Activated CD4-positive, alpha-beta T cell treated with anti-CD3 and anti-CD28 coated beads, Interleukin-2, Interleukin-6, amounts not matched to agents 100 ng/mL and 50 ng/mL, durations not matched to agents 16 hours and 8 hours (primary cell): ENCODE data around the gene ATP13A5.

Source experiments
- DNase-seq: peaks from one replicate; pipeline ENCODE4 v3.0.0-alpha.2; 2020

ATP13A5 gene, protein sequence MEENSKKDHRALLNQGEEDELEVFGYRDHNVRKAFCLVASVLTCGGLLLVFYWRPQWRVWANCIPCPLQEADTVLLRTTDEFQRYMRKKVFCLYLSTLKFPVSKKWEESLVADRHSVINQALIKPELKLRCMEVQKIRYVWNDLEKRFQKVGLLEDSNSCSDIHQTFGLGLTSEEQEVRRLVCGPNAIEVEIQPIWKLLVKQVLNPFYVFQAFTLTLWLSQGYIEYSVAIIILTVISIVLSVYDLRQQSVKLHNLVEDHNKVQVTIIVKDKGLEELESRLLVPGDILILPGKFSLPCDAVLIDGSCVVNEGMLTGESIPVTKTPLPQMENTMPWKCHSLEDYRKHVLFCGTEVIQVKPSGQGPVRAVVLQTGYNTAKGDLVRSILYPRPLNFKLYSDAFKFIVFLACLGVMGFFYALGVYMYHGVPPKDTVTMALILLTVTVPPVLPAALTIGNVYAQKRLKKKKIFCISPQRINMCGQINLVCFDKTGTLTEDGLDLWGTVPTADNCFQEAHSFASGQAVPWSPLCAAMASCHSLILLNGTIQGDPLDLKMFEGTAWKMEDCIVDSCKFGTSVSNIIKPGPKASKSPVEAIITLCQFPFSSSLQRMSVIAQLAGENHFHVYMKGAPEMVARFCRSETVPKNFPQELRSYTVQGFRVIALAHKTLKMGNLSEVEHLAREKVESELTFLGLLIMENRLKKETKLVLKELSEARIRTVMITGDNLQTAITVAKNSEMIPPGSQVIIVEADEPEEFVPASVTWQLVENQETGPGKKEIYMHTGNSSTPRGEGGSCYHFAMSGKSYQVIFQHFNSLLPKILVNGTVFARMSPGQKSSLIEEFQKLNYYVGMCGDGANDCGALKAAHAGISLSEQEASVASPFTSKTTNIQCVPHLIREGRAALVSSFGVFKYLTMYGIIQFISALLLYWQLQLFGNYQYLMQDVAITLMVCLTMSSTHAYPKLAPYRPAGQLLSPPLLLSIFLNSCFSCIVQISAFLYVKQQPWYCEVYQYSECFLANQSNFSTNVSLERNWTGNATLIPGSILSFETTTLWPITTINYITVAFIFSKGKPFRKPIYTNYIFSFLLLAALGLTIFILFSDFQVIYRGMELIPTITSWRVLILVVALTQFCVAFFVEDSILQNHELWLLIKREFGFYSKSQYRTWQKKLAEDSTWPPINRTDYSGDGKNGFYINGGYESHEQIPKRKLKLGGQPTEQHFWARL

DNA sequence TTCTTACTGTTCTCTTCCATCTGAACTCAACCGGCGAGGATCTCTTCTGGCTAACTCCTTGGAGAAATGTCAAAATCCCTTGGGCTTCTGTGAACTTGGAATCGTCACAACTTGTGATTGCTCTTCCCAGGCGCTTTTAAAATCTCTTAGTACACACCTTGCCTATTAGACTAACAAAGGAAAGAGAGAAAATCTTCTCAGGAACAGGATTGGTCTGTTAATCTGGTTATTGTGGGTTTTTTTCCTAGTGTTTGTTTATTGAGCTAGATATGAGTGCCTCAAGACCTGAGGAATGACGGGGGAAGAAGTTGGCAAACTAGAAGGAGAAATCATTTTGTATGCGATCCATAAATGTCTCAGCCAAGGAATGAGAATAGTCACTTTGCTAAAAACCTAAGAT, at the start of gene ATP13A5:
ATP13A5 (minus strand) TSS at position 48 of the 400 bp plus-strand sequence; CDS start at position 20, 28 bp downstream.
- DNase-seq = no peak

DNA sequence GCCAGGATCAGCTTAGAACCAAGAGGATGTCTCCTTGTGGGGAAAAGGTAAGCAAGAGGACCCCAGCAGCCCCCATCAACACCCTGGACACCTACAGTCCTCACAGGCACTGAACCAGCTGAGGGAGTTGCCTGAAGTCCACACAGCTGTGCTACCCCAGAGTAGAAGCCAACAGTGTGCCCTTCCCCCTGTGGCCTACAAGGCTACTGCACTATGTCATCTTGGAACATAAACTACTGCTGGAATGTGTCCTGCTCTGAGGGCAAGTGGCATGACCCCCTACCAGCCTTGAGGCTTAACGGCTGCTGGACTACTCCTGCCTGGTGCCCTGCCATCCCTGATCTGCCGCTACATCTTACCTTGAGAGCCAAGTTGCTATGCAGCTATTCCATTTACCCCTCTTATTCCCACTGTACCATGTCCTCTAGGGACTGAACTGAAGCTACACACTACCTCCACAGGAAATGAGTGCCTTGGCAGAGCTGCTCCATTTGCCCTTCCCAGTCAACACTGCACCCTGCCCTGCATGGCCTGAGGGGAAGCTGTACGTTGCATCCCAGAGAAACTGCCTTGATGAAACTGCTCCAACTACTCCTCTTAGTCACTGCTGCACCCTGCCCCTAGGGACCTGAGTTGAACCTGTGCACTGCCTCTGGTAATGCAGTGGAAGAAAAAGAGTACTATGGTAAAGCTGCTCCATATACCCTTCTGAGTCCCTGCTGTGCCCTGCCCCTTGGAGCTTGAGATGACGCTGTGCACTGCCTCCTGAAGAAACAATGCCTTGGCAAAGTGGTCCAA, 40.2 kb upstream of the ATP13A5 start:
- no peak for DNase-seq

DNA sequence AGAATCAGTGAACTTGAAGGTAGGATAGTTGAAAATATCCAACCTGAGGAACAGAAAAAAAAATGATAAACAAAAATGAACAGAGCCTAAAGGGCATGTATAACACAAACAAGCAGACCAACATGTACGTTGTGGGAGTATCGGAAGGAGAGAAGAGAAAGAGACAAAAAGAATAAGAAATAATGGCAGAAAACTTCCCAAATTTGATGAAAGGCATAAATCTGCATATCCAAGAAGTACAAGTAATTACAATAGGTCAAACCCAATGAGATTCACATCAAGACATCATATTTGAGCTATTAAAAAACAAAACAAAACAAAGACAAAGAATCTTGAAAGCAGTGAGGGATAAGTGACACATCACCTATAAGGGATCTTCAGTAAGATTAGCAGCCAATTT, 38.1 kb upstream of the ATP13A5 start:
- DNase-seq = no peak

DNA sequence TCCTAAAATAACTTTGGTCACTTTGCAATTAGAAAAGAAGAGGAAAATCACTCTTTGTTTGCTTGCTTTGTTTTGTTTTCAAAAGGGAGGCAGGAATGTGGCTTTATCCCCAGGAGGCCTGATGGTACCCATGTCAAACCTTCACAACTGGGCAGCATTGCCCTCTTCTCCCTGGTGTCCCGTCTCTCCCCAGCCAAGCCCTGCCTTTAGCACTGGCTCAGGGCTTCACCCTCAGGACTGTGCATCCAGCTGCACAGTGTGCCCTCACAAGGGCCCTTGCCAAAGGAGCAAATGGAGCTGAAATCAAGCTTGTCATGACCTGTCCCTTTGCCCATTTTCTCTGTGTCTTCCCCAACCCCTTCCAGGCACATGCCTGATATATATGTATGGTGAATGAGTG, 29.1 kb upstream of the ATP13A5 start:
- no peak for DNase-seq

DNA sequence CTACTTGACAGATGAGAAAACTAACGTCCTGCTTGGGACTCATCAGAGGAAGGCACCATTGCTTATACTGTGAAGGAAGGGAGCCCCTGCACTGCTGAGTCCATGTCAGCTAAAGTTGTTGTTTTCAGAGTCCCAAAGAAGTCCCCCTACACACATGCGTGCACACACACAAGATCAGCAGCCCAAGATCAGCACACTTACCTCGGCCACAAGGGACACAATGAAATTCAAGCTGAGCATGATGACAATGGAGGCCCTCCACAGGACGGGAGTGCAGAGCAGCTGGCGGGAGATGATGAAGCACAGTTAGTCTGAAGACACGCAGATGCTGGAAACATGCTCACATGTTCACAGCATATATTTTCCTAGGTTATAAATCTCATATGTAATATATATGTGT, 28.6 kb upstream of the ATP13A5 start:
- no peak for DNase-seq

DNA sequence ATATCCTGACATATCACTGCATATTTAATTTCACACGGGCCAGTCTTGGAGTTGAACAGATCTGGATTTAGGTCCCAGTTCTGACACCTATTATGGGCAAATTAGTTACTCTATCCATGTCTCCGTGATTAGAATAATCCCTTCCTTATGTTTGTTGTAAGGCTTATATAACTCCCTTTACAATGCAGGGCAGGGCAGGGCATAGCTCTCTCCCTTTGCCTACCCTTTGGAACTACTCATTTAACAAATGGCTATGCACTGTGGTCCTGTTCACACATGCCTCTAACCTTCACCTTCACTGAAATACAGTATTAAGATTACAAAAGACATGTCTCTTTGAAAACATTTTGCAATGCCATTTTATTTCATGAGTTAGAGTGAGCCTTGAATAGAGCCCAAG, 24.8 kb upstream of the ATP13A5 start:
- DNase-seq = no peak

DNA sequence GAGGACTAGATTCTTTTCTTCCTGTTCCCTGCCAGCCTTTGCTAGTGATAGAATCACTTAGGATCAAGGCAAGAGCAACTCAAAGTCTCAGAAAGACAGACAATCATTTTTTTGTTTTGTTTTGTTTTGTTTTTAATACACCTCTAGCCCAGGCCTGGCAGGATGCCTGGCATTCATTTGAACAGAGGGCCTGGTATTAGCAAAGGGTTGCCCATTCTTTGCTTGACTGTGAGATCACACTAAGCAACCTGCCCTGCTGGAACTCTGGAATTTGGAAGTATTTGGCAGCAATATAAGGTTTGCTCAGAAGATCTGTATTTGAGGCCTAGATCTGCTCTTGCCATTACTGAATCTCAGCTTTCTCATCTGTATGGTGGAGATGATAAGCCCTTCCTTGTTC, 21.8 kb upstream of the ATP13A5 start:
- DNase-seq = no peak

DNA sequence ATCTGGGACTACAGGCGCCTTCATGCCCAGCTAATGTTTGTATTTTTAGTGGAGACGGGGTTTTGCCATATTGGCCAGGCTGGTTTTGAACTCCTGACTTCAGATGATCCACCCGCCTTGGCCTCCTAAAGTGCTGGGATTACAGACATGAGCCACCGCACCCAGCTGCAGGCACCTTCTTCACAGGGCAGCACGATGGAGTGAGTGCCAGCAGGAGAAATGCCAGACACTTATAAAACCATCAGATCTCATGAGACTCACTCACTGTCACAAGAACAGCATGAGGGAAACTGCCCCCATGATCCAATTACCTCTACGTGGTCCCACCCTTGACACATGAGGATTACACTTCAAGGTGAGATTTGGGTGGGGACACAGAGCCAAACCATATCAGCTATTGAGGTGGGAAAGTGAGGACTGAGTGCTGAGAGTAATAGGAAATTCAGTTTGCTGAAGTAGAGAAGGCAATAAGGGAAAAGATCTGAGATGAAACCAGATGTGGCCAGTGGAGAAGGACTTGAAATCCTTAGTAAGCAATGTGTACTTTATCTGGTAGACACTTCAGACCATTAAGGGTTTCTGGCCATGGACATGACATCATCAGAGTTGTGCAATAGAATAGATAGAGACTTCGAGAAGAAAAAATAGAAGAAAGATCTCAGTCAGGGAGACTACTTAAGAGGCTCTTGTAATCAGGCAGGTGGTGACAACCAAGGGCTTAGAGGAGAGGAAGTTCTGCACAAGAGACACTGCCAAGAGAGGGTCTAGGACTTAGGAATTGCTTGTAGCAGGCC, 18.1 kb upstream of the ATP13A5 start:
- no peak for DNase-seq

DNA sequence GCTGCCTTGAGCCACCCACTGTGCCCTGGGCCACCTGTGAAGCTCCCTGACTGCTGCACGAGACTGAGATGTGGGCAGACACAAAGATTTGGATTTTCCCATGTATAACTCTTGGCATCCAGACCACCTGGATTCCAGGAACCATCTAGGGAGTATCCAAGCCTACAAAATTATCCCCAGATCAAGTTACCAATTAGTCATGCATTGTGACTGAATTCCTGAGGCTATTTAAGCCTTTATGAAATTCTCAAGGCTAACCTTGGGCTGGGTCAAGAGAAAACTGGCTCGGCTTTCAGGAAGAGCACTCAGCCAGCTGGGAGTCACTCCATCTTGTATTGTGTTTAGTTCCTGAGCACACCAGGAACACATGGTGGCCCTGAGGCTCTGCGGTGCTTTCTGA, 13.3 kb upstream of the ATP13A5 start:
- no peak for DNase-seq

DNA sequence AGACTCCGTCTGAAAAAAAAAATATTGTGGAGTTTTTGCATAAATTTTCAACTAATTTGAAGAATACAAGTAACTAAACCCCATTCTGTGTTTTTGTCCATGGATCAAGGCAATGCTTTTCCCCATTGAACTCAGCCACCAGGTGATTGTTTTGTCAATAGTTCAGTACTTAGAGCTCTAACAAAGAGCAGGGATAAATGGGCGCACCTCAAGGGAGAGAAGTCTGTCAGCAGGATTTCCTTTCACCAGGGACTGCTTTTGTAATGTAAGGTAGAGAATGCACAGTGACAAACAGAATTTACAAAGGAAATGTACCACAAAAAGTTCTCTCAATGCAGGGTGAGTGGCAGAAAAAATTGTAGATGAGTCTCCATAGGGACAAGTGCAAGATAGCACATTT, 10.8 kb upstream of the ATP13A5 start:
- DNase-seq = no peak

DNA sequence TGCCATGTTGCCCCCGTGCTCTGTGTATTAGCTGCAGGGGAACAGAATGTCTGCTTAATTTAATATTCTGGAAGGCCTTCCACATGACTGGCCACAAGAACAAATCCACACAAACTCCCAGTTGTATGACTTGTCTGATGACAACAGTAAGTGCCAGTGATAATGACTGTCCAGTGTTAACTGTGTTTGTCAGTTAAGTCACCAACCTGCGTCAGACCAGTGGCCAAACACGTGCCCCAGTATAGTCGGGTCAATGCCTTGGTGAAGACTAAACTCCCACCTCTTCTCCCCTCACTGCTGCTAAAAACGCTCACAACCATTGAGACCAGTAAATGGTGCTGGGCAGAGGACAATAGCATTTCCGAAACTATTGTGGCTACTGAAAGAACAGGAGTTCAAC, 9.8 kb upstream of the ATP13A5 start:
- DNase-seq = no peak

DNA sequence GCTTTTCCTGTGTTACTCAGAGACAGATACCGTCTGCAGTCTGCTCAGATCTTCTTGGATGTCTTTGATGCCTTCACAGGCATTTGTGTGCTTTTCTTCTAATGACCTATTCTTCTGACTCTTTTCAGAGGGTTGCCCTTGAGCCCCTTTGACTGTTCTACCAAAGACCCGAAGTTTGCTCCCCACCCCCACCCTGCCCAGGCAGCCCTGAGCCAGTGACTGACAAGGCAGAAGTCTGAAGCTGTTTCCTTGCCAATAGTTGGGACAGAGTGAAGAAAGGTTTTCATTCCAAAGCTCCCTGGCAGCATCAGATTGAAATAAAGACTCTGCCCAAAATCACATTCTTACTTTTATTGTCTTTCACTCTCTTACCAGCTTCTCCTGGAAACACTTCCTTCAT, 9.0 kb upstream of the ATP13A5 start:
- DNase-seq = no peak

DNA sequence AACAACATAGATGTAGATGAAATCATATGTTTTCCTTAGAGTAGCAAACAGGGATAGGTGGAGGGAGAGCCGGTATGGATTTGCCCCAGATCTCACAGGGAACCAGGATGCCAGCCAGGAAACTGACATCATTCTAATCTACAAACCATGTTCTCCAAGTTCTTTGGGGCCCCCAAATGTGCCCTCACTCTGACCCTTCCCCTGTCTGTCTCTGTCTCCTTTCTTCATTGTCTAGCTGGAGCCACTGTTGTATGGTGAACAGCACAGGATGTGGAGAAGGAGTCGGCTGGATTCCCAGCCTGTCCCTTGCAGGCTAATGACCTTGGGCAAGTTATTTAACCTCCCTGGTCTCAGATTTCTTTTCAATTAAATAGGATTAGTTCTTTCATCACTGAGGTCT, 962 bp downstream of the ATP13A5 start:
- no peak for DNase-seq

DNA sequence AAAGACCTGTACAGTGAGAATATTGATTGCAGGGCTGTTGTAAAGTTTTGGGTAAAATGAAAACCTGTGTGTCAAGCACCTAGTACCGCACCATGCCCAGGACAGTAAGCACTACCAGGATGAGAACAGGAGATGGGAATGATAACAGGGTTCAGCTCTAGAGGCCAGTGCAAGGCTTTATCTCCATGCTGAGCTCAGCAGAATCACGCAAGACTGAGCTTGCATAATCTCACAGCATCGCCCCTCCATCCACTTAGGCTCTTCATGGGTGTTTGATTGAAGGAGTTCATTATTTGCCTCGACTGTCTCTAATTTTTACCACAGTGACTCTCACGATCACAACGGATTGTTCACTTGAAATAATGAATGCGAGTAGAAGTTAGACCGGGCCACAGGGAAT, 2.9 kb downstream of the ATP13A5 start:
- no peak for DNase-seq

DNA sequence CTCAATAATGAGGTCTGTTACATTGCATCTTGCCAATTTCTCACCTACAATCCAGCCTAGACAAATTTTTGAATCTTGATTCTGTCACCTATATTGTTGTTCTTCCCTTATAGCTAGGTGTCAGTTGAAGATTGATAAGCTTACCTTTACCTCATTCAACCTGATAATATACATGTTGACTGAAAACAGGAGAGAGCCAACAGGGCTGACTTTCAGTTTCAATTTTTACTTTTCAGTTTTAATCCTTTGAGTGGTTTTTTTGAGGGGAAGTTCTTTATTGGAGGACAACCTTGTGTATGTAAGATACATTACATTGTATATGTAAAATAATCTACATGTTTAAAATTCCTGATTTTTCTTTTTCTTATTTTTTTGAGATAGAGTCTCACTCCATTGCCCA, 5.8 kb downstream of the ATP13A5 start:
- peak; percentile 6 for DNase-seq

DNA sequence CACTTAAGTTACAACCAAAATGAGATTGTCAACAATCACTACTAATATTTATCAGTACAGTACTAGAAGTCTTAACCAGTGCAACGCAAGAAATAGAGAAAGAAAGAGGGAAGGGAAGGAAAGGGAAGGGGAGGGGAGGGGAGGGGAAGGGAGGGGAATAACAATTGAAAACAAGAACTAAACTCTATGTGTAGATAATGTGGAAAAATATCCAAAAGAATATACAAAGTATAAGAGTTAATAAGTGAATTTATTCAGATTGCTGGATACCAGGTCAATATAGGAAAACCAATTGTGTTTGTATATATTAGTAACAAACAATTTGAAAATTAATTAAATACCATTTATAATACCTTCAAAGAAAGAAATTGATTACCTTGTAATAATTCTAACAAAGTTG, 10.7 kb downstream of the ATP13A5 start:
- DNase-seq = no peak

DNA sequence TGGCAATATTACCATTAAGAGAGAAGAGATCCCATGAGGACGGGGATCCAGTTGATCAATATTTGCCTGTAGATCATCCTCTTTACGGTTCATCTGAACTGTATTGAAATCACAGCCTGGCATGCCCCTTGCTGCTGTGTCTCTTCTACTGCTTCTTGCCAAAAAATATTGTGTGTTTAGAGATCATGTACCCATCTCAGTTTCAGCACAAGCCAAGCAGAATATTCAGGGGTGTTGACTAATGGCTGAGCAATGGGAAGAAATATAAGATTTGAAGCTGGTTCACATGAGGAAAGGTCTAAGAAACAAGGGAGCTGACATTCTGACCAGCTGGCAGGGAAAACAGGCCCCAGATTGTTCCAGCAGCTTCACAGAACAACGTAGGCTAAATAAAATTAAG, 21.3 kb downstream of the ATP13A5 start:
- DNase-seq = no peak

DNA sequence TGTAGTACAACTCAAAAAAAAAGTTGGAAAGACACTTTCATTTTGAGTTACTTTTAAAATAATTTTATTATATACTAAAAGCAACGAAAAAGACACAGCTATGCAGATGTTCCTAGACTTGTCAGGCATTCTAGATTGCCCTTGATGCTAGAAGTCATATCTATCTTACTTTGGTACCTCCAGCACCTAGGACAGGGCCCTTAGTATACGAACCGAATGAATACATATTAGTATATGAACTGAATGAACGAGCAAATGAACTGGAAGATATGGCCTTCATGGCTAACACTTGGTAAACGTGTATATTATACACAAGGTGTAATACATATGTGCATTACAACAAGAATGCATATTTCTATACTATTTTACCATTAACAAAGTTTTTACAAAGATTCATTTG, 24.1 kb downstream of the ATP13A5 start:
- DNase-seq = no peak

DNA sequence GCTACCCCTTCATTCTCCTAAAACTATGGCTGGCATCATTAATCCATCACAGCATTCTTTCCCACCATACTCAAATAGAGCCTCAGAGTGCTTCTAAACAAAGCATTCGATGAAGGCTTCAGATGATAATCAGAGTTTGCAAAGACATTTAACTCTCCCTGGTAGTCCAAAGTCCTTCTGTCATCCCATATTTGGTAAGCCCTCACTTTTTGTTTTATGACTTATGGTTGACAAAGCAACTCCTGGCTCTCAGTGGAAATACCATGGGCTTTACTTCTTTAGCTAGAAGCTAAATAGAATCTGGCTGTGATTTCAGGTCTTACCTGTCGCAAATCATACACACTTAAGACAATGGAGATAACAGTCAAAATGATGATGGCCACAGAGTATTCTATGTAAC, 27.8 kb downstream of the ATP13A5 start:
- DNase-seq = no peak

DNA sequence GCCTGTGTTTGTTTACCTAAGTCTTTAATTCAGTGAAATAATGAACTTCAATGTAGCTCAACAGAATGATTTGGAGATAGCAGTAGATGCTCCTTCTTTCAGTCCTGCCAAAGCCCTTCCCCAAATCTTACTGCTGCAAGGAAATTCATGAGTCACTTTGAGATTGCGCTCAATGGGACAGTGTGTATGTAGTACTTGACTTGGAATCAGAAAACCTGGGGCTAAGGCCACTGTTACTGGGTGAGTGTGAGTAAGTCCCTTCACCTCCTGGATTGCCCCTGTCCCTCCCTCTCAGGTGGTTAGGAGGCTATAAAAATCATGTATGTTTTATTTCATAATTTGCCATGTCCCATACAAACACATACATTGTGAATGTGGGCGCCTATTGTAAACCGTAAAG, 29.9 kb downstream of the ATP13A5 start:
- no peak for DNase-seq
